CD4-positive, alpha-beta T cell (primary cell): ENCODE results near the gene UCK1. TPM values are rescaled to one million over a fixed set of nuclear protein-coding genes. Genes with fewer than 3 reads are reported as not detected.

Experiments
- ATAC-seq: fragments of 200-7000 bp; cut with Tn5 transposase; one replicate; pipeline ENCODE4 v1.10.0; 2022; ENCODE audit warnings: mild to moderate bottlenecking; ENCODE audit not compliant: poor library complexity
- CTCF ChIA-PET: fragments of 350-600 bp; sonication (Branson Sonifier 250); formaldehyde crosslinking; loops from one replicate; lab custom pipeline; 2021; ENCODE audit warnings: antibody characterized with exemption, inconsistent platforms; lab: Charles Lee
- POLR2A ChIA-PET: fragments of 350-600 bp; sonication (Branson Sonifier 250); formaldehyde crosslinking; loops from one replicate; lab custom pipeline; 2021; ENCODE audit warnings: antibody characterized with exemption, inconsistent platforms; lab: Charles Lee
- DNase-seq, 14 experiments: peaks; one replicate each; pipeline ENCODE4 v3.0.0-alpha.2; 2013 to 2020; ENCODE audit warnings: mixed read lengths in 2 of 14
- H3K27ac ChIP-seq, 2 donors: one replicate each; pipeline versions ENCODE4 v1.5.1 to v1.7.0; 2013; ENCODE audit warnings: low read length in 2 of 2, low read depth in 1 of 2, mild to moderate bottlenecking in 1 of 2
- H3K27me3 ChIP-seq, 2 experiments: 1 replicate in 1 of 2; 2 replicates in 1 of 2; pipeline versions ENCODE4 v1.6.1 to v1.7.0; 2013; ENCODE audit warnings: low read length in 2 of 2, control low read depth in 1 of 2, mild to moderate bottlenecking in 1 of 2, moderate library complexity in 1 of 2; ENCODE audit not compliant: insufficient read depth in 2 of 2, control insufficient read depth in 1 of 2
- H3K36me3 ChIP-seq: one replicate; pipeline ENCODE4 v1.6.1; 2013; ENCODE audit warnings: low read length, control low read depth; ENCODE audit not compliant: insufficient read depth
- H3K4me1 ChIP-seq: one replicate; pipeline ENCODE4 v1.6.1; 2013; ENCODE audit warnings: low read length, control low read depth; ENCODE audit not compliant: insufficient read depth
- H3K4me3 ChIP-seq: one replicate; pipeline ENCODE4 v1.5.1; 2013; ENCODE audit warnings: mild to moderate bottlenecking, low read length, moderate library complexity
- H3K9me3 ChIP-seq, 2 experiments: 1 replicate in 1 of 2; 2 replicates in 1 of 2; pipeline versions ENCODE4 v1.6.1 to v1.7.0; 2013; ENCODE audit warnings: low read length in 2 of 2, mild to moderate bottlenecking in 2 of 2, control low read depth in 1 of 2, moderate library complexity in 1 of 2; ENCODE audit not compliant: control insufficient read depth in 1 of 2, insufficient read depth in 1 of 2
- H3K27ac Mint-ChIP-seq: one replicate; pipeline ENCODE4 v1.8.0; 2020; ENCODE audit warnings: mixed read lengths
- H3K27me3 Mint-ChIP-seq: one replicate; pipeline ENCODE4 v1.8.0; 2021; ENCODE audit warnings: mixed read lengths
- H3K36me3 Mint-ChIP-seq: one replicate; pipeline ENCODE4 v1.8.0; 2021; ENCODE audit warnings: low read depth, mixed read lengths
- H3K4me1 Mint-ChIP-seq: one replicate; pipeline ENCODE4 v1.8.0; 2021; ENCODE audit warnings: low read depth, mixed read lengths
- H3K4me3 Mint-ChIP-seq: one replicate; pipeline ENCODE4 v1.8.0; 2020; ENCODE audit warnings: mild to moderate bottlenecking, mixed read lengths
- H3K9me3 Mint-ChIP-seq: one replicate; pipeline ENCODE4 v1.8.0; 2020; ENCODE audit warnings: mixed read lengths
- CTCF ChIP-seq: fragments of 200-600 bp; IDR thresholded peaks from one replicate; pipeline ENCODE4 v1.8.0; 2022; ENCODE audit warnings: antibody characterized with exemption, mild to moderate bottlenecking
- intact Hi-C, 2 experiments: fragments of 100-400 bp; cut with DNase I in 1 of 2; cut with micrococcal nuclease in 1 of 2; formaldehyde crosslinking; loops; one replicate each; pipeline versions ENCODE4 v1.15.1 to v1.9.0; 2023 to 2025; cut with DNase I, micrococcal nuclease
- total RNA-seq, 174 experiments: library from RNA in 2 of 174; stranded (reverse) in 2 of 174; gene quantifications; one replicate each; pipeline ENCODE4 v1.2.3 and lab custom pipeline; 2021 to 2026

Gene UCK1
- total RNA-seq, 2 experiments from 2014 or later = 22.1 to 22.5 TPM

GRCh38 chr9:131546336-131547084 is 15.4 kb upstream of the UCK1 start:
- Mint-ChIP-seq H3K9me3 (peaks cover 7% of the 10 kb centered on the region), H3K27me3 (peaks cover 54% of the 10 kb centered on the region), H3K36me3 (peaks cover 18% of the 10 kb centered on the region), H3K4me1 (peaks cover 18% of the 10 kb centered on the region), H3K27ac (no peak overlapping the region), H3K4me3 (peak overlapping the region; percentile 86)
- H3K36me3 ChIP-seq = no peaks in the 10 kb centered on the region
- ChIA-PET POLR2A (interaction anchor here (1.3 kb wide), 1 partner anchor 38 kb away, joined by 5 read pairs; no protein-coding TSS in a partner anchor), CTCF (interaction anchor here (0.6 kb wide), 1 partner anchor 35 kb away, joined by 3 read pairs; no protein-coding TSS in a partner anchor)
- ATAC-seq (peak; percentile 58), DNase-seq (peak in 3 of 14 experiments; percentile 26 to 46 (median 27))
- H3K4me1 ChIP-seq = peaks cover 18% of the 10 kb centered on the region
- TF ChIP-seq CTCF = no peak
- peak overlapping the region; percentile 47 for H3K4me3 ChIP-seq
- no peak overlapping the region for H3K27ac ChIP-seq
- peaks cover 25 to 46% of the 10 kb centered on the region in 2 experiments for H3K9me3 ChIP-seq
- H3K27me3 ChIP-seq = peaks cover 26 to 29% of the 10 kb centered on the region in 2 experiments
- intact Hi-C loops = no loop called here

- DNase-seq (no peak), ATAC-seq (no peak)
- POLR2A ChIA-PET = interaction anchor here (1.3 kb wide), 1 partner anchor 39 kb away, joined by 5 read pairs; no protein-coding TSS in a partner anchor
- no peaks in the 10 kb centered on the region for H3K36me3 ChIP-seq
- peaks cover 26 to 29% of the 10 kb centered on the region in 2 experiments for H3K27me3 ChIP-seq
- peaks cover 48% of the 10 kb centered on the region for H3K27me3 Mint-ChIP-seq
- H3K4me3 ChIP-seq = peak overlapping the region; percentile 47
- H3K9me3 Mint-ChIP-seq = peaks cover 7% of the 10 kb centered on the region
- intact Hi-C loops = no loop called here
- H3K4me1 Mint-ChIP-seq = peaks cover 18% of the 10 kb centered on the region
- H3K4me1 ChIP-seq = peaks cover 18% of the 10 kb centered on the region
- H3K36me3 Mint-ChIP-seq = peaks cover 18% of the 10 kb centered on the region
- H3K4me3 Mint-ChIP-seq = peak overlapping the region; percentile 42
- CTCF ChIA-PET = no interaction called here
- H3K27ac Mint-ChIP-seq = no peak overlapping the region
- H3K9me3 ChIP-seq = peaks cover 25 to 46% of the 10 kb centered on the region in 2 experiments
- no peak for TF ChIP-seq CTCF
- no peak overlapping the region for H3K27ac ChIP-seq
Observed at GRCh38 chr9:131545786-131546335, 14.8 kb upstream of the UCK1 start.

- Histone ChIP-seq H3K36me3 (no peaks in the 10 kb centered on the region), H3K9me3 (peaks cover 25 to 46% of the 10 kb centered on the region in 2 experiments), H3K4me1 (peaks cover 23% of the 10 kb centered on the region), H3K27me3 (peaks cover 26 to 29% of the 10 kb centered on the region in 2 experiments), H3K27ac (no peak within 1 kb of the TSS), H3K4me3 (peak within 1 kb of the TSS; percentile 47)
- intact Hi-C loops = no loop called here
- H3K36me3 Mint-ChIP-seq = peaks cover 18% of the 10 kb centered on the region
- CTCF ChIA-PET = no interaction called here
- H3K9me3 Mint-ChIP-seq = peaks cover 7% of the 10 kb centered on the region
- no peak for ATAC-seq
- no peak for TF ChIP-seq CTCF
- peak within 1 kb of the TSS; percentile 42 for H3K4me3 Mint-ChIP-seq
- H3K4me1 Mint-ChIP-seq = peaks cover 25% of the 10 kb centered on the region
- H3K27ac Mint-ChIP-seq = no peak within 1 kb of the TSS
- DNase-seq = no peak
- H3K27me3 Mint-ChIP-seq = peaks cover 44% of the 10 kb centered on the region
- POLR2A ChIA-PET = interaction anchor here (1.3 kb wide), 1 partner anchor 40 kb away, joined by 5 read pairs; no protein-coding TSS in a partner anchor
Observed at GRCh38 chr9:131545003-131545785, 14.1 kb upstream of the UCK1 start, which contains the start of gene PRRT1B. TSS of gene PRRT1B (plus strand) at chr9:131545523. CDS start at chr9:131545616, 93 bp downstream.
